K562 (cell line): ENCODE results near the gene EFEMP2. TPM values are rescaled to one million over a fixed set of nuclear protein-coding genes. Genes with fewer than 3 reads are reported as not detected.
A peak's percentile ranks its signal among the peaks of the same experiment; 100 is the strongest.

Experiments used
- ADNP ChIP-seq: fragments of 200-800 bp; sonication (Bioruptor generic); IDR thresholded peaks from 2 replicates; pipeline ENCODE4 v1.6.1; 2016; ENCODE audit warnings: missing genetic modification characterization, missing compliant biosample characterization
- BRF1 ChIP-seq: IDR thresholded peaks from 3 replicates; pipeline ENCODE4 v1.6.1; 2011; ENCODE audit warnings: borderline replicate concordance, mild to moderate bottlenecking; ENCODE audit not compliant: insufficient read length; ENCODE audit errors: extremely low read depth
- CBX8 ChIP-seq: fragments of 200-600 bp; sonication (generic); IDR thresholded peaks from 2 replicates; pipeline ENCODE4 v1.6.1; 2012; ENCODE audit warnings: borderline replicate concordance, mixed run types, low read depth, mild to moderate bottlenecking, moderate library complexity, mixed read lengths, low read length, control low read depth, inconsistent platforms; ENCODE audit not compliant: poor library complexity, severe bottlenecking; ENCODE audit errors: extremely low read depth
- CHCHD3 ChIP-seq: fragments of 250-450 bp; sonication (Bioruptor Pico); IDR thresholded peaks from 2 replicates; pipeline ENCODE4 v2.1.2; 2022; ENCODE audit warnings: mild to moderate bottlenecking
- EGR1 ChIP-seq: fragments of 450-650 bp; conservative IDR thresholded peaks from 2 replicates; pipeline ENCODE4 v1.6.1; 2017; ENCODE audit warnings: mild to moderate bottlenecking
- FOXJ2 ChIP-seq: fragments of 200-800 bp; sonication (Bioruptor generic); IDR thresholded peaks from 2 replicates; pipeline ENCODE4 v1.6.1; 2016; ENCODE audit warnings: missing genetic modification characterization, missing compliant biosample characterization
- FOXJ3 ChIP-seq: sonication (generic); formaldehyde crosslinking; IDR thresholded peaks from 2 replicates; pipeline ENCODE4 v1.4.0; 2020; ENCODE audit warnings: mild to moderate bottlenecking, missing genetic modification reagents
- FOXK1 ChIP-seq: sonication (generic); formaldehyde crosslinking; IDR thresholded peaks from 2 replicates; pipeline ENCODE4 v1.8.0; 2022; ENCODE audit warnings: missing genetic modification reagents, mild to moderate bottlenecking, borderline replicate concordance
- MAFF ChIP-seq: IDR thresholded peaks from 2 replicates; pipeline ENCODE4 v1.6.1; 2012; ENCODE audit warnings: low read length, improper control_type of control experiment
- NCOA4 ChIP-seq: fragments of 450-650 bp; IDR thresholded peaks from 2 replicates; pipeline ENCODE4 v1.6.1; 2018; ENCODE audit warnings: mild to moderate bottlenecking; ENCODE audit not compliant: partially characterized antibody
- PCBP2 ChIP-seq: fragments of 200-400 bp; formaldehyde crosslinking; IDR thresholded peaks from 2 replicates; pipeline ENCODE4 v1.6.1; 2018; ENCODE audit warnings: low read length, low read depth, mild to moderate bottlenecking, moderate library complexity; ENCODE audit not compliant: poor library complexity, severe bottlenecking
- PHF20 ChIP-seq: fragments of 450-650 bp; IDR thresholded peaks from 2 replicates; pipeline ENCODE4 v1.6.1; 2018; ENCODE audit not compliant: partially characterized antibody
- POLR2AphosphoS2 ChIP-seq: IDR thresholded peaks from 2 replicates; pipeline ENCODE4 v1.6.1; 2012; ENCODE audit warnings: low read length, improper control_type of control experiment
- POLR2H ChIP-seq: IDR thresholded peaks from 2 replicates; pipeline ENCODE4 v1.6.1; 2016; ENCODE audit warnings: missing genetic modification characterization, low read depth, mild to moderate bottlenecking, control low read depth, missing compliant biosample characterization, moderate library complexity
- PTRF ChIP-seq: fragments of 450-650 bp; IDR thresholded peaks from 2 replicates; pipeline ENCODE4 v1.6.1; 2016; ENCODE audit warnings: mild to moderate bottlenecking, missing genetic modification characterization, missing compliant biosample characterization
- RBFOX2 ChIP-seq: fragments of 200-400 bp; formaldehyde crosslinking; IDR thresholded peaks from 2 replicates; pipeline ENCODE4 v1.6.1; 2017; ENCODE audit warnings: low read depth, mild to moderate bottlenecking, low read length, moderate library complexity
- SOX6 ChIP-seq: fragments of 450-650 bp; IDR thresholded peaks from 2 replicates; pipeline ENCODE4 v1.6.1; 2014; ENCODE audit warnings: mild to moderate bottlenecking
- TRIM24 ChIP-seq, 2 experiments: fragments of 450-650 bp; IDR thresholded peaks; 2 replicates each; pipeline ENCODE4 v1.6.1; 2016
- ZNF253 ChIP-seq: fragments of 250-450 bp; sonication (Bioruptor Pico); conservative IDR thresholded peaks from 2 replicates; pipeline ENCODE4 v1.6.1; 2021; ENCODE audit warnings: mild to moderate bottlenecking
- ZNF282 ChIP-seq: sonication (generic); formaldehyde crosslinking; IDR thresholded peaks from 2 replicates; pipeline ENCODE4 v1.8.1; 2023; ENCODE audit warnings: missing genetic modification reagents
- polyA plus RNA-seq, 8 experiments: library from polyadenylated mRNA; depleted of rRNA in 4 of 8; stranded (reverse) in 5 of 8; unstranded in 3 of 8; fragments of >200 nt; fragmentation: Nextera tagmentation in 2 of 8; fragmentation: Illumina TruSeq in 1 of 8; extraction: Ambion mirVana in 2 of 8; extraction: Trizol in 1 of 8; gene quantifications; 2 replicates each; pipeline versions ENCODE4 v1.2.1 to v1.2.3, GENCODE V29; 2011 to 2014; ENCODE audit warnings: inconsistent platforms in 1 of 8, missing spikeins in 1 of 8
- total RNA-seq, 7 experiments: library from RNA; depleted of rRNA in 6 of 7; stranded (reverse); fragments of >200 nt in 6 of 7; fragmentation: Illumina TruSeq in 2 of 7; extraction: Trizol in 2 of 7; gene quantifications; 2 replicates each; pipeline versions ENCODE4 v1.2.1 to v1.2.3, GENCODE V29; 2011 to 2021; ENCODE audit warnings: low replicate concordance in 1 of 7
- TF ChIP-seq, protein P1 (sequence below): fragments of 250-450 bp; sonication (Bioruptor Pico); IDR thresholded peaks from 2 replicates; pipeline ENCODE4 v1.8.0; 2022; ENCODE audit warnings: inconsistent platforms, mild to moderate bottlenecking, moderate library complexity, borderline replicate concordance
- TF ChIP-seq, protein P2 (sequence below): sonication (generic); formaldehyde crosslinking; IDR thresholded peaks from 2 replicates; pipeline ENCODE4 v1.9.0; 2022; ENCODE audit warnings: mild to moderate bottlenecking, missing genetic modification reagents
- TF ChIP-seq, protein P3 (sequence below): sonication (generic); formaldehyde crosslinking; IDR thresholded peaks from 2 replicates; pipeline ENCODE4 v1.8.1; 2023; ENCODE audit warnings: mild to moderate bottlenecking, missing genetic modification reagents
- TF ChIP-seq, protein P4 (sequence below), 2 experiments: IDR thresholded peaks; 2 replicates each; pipeline ENCODE4 v1.6.1; 2012; ENCODE audit warnings: improper control_type of control experiment in 2 of 2, low read depth in 2 of 2, low read length in 2 of 2, borderline replicate concordance in 1 of 2

EFEMP2 gene
- total and polyA plus RNA-seq, 9 of the 15 experiments (the other 6 are each of a cell fraction or from before 2014, with no cell fraction given): 0.07 to 2.9 (median 0.69) TPM; not detected in 1

DNA sequence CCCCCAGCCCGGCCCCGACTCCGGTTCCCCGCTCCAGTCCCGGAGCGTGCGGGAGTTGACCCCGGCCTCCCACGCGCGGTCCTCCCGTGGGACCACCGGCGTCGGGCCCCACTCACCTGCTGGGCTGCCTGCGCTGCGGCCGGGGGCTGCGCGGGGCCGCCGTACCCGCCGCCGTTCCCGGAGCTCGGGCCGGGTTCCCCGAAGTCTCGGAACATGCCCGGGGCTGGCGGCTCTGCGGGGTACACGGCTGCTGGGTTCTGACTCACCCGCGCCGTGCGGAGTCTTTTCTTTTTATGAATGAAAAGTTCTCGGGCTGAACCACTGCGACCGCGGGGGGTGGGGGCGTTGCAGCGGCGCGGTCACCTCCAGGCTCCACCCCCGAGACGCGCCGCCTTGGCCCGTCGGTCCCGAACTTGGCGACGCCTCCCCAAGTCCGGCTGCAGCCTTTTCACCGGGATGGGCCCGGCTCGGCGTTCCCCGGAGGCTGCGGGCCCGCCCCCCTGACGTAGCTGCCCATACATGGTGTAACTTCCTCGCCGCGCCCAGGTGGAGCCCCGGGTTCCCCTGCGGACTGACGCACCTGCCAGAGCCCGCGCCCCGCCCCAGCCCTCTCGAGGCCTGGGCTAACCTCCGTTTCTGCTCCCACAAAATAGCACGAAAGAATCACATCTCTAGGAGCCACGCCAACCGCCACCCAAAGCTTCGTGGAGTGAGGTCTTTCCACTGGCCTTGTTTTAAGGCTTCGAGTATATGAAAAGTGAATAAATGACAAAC is 27.7 kb upstream of the EFEMP2 start, which contains the start of gene FOSL1 (continued):
- TF ChIP-seq, protein P1, sequence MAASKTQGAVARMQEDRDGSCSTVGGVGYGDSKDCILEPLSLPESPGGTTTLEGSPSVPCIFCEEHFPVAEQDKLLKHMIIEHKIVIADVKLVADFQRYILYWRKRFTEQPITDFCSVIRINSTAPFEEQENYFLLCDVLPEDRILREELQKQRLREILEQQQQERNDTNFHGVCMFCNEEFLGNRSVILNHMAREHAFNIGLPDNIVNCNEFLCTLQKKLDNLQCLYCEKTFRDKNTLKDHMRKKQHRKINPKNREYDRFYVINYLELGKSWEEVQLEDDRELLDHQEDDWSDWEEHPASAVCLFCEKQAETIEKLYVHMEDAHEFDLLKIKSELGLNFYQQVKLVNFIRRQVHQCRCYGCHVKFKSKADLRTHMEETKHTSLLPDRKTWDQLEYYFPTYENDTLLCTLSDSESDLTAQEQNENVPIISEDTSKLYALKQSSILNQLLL (CRISPR knock-in tag): no peak
- TF ChIP-seq FOXJ3: no peak
- peak; percentile 82; the same call in 1 of the 2 replicates for TF ChIP-seq ZNF282 (CRISPR knock-in tag)
- peak; percentile 82 for TF ChIP-seq EGR1
- no peak for TF ChIP-seq FOXJ2
- TF ChIP-seq TRIM24 (IDR thresholded peaks at IDR 0.05): no peak
- TF ChIP-seq, protein P2, sequence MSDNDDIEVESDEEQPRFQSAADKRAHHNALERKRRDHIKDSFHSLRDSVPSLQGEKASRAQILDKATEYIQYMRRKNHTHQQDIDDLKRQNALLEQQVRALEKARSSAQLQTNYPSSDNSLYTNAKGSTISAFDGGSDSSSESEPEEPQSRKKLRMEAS: peak; percentile 45
- no peak for TF ChIP-seq PHF20
- TF ChIP-seq NCOA4: no peak
- TF ChIP-seq MAFF: no peak; the same call in 1 of the 2 replicates
- TF ChIP-seq POLR2AphosphoS2: no peak
- TF ChIP-seq PTRF (tag): no peak
- peak; percentile 94 for TF ChIP-seq POLR2H (tag)
- no peak for TF ChIP-seq PCBP2
- peak; percentile 51; the same call in 1 of the 2 replicates for TF ChIP-seq SOX6
- TF ChIP-seq RBFOX2: peak; percentile 93
- TF ChIP-seq CBX8: no peak
- TF ChIP-seq BRF1: no peak
- TF ChIP-seq CHCHD3 (CRISPR knock-in tag): no peak; the same call in 1 of the 2 replicates
- TF ChIP-seq, protein P3, sequence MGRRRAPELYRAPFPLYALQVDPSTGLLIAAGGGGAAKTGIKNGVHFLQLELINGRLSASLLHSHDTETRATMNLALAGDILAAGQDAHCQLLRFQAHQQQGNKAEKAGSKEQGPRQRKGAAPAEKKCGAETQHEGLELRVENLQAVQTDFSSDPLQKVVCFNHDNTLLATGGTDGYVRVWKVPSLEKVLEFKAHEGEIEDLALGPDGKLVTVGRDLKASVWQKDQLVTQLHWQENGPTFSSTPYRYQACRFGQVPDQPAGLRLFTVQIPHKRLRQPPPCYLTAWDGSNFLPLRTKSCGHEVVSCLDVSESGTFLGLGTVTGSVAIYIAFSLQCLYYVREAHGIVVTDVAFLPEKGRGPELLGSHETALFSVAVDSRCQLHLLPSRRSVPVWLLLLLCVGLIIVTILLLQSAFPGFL: 0 out of 2 replicates have a peak, but pooled peaks have one; percentile 26
- no peak for TF ChIP-seq ZNF253 (CRISPR knock-in tag)
- no peak for TF ChIP-seq FOXK1
- TF ChIP-seq, protein P4, sequence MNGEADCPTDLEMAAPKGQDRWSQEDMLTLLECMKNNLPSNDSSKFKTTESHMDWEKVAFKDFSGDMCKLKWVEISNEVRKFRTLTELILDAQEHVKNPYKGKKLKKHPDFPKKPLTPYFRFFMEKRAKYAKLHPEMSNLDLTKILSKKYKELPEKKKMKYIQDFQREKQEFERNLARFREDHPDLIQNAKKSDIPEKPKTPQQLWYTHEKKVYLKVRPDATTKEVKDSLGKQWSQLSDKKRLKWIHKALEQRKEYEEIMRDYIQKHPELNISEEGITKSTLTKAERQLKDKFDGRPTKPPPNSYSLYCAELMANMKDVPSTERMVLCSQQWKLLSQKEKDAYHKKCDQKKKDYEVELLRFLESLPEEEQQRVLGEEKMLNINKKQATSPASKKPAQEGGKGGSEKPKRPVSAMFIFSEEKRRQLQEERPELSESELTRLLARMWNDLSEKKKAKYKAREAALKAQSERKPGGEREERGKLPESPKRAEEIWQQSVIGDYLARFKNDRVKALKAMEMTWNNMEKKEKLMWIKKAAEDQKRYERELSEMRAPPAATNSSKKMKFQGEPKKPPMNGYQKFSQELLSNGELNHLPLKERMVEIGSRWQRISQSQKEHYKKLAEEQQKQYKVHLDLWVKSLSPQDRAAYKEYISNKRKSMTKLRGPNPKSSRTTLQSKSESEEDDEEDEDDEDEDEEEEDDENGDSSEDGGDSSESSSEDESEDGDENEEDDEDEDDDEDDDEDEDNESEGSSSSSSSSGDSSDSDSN (IDR thresholded peaks at IDR 0.05; ENCODE audit: borderline replicate concordance in 1 of 2, low read depth in 2 of 2, low read length in 2 of 2): no peak
- TF ChIP-seq ADNP: no peak
